Head of caudate nucleus (tissue), 42 donors: ENCODE measurements around the gene AHRR.
A peak's percentile ranks its signal among the peaks of the same experiment; 100 is the strongest.

Experiments used
- DNase-seq, 42 donors: peaks; one replicate each; pipeline versions ENCODE4 v3.0.0 to v3.0.0-alpha.2; 2020 to 2021; ENCODE audit warnings: mixed read lengths in 7 of 42
- intact Hi-C: fragments of 100-400 bp; cut with DNase I; formaldehyde crosslinking; loops from one replicate; pipeline ENCODE4 v1.15.0; 2022

AHRR gene

GRCh38 chr5:464843-465590, 143.5 kb downstream of the AHRR start:
- intact Hi-C loops: no loop called here
- DNase-seq: peak in 11 of 42 donors; percentile 1 to 36 (median 12)

GRCh38 chr5:465591-466403, 144.3 kb downstream of the AHRR start:
- intact Hi-C loops: no loop called here
- peak in 9 of 42 donors; percentile 0 to 38 (median 10) for DNase-seq

- intact Hi-C loops: no loop called here
- DNase-seq: peak in 8 of 42 donors; percentile 3 to 28 (median 14)
Observed at GRCh38 chr5:466661-467310, 145.3 kb downstream of the AHRR start.

- DNase-seq: peak in 5 of 42 donors; percentile 2 to 22 (median 22)
- intact Hi-C loops: no loop called here
Observed at GRCh38 chr5:468401-468800, 146.9 kb downstream of the AHRR start.

DNA sequence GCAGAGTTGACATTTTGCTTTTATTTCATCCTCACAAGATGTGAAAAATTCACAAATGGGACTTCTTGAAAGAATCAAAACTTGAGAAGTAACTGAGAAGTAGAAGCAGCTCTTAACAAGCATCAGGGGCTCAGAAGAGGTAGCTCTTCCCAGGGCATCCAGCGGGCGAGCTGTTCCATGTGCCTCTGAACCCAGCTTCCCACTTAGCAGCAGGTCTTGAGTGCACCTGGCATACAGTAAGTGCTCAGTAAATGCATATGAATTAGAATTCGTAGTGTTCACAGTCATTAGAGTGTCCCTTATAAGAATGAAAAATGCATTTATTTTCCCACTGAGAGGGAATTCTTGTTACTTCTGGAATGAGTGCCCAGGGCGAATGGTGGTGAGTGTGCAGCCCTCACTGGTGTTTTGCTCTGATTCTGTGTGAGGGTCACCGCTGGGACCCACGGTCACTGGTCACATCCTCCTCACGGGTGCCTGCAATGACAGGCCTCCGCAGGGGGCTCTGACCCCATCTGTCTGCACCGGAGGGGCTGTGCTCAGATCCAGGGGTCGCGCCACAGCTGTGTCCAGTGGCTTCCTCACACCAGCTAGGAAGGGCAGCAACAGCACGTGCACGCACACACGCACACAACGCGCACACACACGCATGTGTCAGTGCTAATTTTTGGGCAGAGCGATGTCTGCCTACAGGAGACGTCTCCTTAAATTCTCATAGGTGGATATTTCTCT, 148.4 kb downstream of the AHRR start:
- DNase-seq: peak in 1 of 42 donors; percentile 1
- intact Hi-C loops: loop anchor here (10.0 kb wide), 1 partner anchor 425 kb away; the partner anchor contains the start of genes BRD9 and TRIP13

- intact Hi-C loops: loop anchor here (10.0 kb wide), 1 partner anchor 424 kb away; the partner anchor contains the start of genes BRD9 and TRIP13
- DNase-seq: peak in 3 of 42 donors; percentile 1 to 41 (median 6)
Observed at GRCh38 chr5:470961-471749, 149.6 kb downstream of the AHRR start.

DNA sequence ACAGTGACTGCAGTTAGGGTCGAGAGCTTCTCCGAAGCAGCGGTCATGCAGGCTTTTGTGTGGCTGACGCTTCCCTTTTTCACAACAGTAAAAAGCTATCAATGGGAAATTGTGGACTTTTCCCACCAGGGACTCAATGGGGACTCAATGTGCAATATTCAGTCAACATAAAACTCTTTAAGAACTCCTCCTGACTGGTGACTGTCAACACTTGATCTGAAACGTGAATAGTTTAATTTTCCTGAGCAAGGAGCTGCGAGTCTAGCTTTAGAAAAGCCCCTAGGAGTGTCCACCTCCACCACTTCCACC, 150.2 kb downstream of the AHRR start:
- intact Hi-C loops: loop anchor here (2.0 to 10.0 kb wide), 2 partner anchors 29 to 423 kb away; partner anchors contain the start of genes BRD9, EXOC3 and TRIP13
- no peak for DNase-seq

DNA sequence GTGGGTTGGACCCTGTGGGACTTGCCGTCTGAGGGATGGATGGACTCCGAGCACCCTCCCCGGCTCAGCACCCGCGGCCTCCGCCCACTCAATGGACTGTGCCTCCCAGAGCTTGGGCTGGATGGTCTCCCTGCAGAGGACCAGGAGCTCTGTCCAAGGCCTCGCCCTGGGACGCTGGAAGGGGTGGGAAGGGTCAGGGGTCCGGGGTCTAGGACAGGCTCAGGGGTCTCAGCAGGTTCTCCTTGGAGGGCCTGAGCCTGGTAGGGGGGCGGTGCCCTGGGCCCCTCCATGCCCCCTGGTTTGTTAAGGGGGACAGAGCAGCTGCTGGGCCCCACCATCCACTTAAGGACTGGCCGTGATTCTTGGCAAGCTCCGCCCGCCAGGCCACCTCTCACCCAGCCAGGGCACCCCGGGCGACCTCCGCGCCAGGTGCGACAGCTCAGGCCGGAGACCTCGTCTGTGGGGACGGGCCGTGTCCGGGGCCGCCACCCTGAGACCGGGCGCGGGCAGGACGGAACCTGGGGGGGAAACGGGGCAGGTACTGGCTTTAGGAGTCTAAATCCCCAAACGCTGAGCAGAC, 150.7 kb downstream of the AHRR start:
- intact Hi-C loops: loop anchor here (2.0 to 10.0 kb wide), 2 partner anchors 29 to 423 kb away; partner anchors contain the start of genes BRD9, EXOC3 and TRIP13
- DNase-seq: peak in 13 of 42 donors; percentile 7 to 47 (median 22)

- intact Hi-C loops: loop anchor here (2.0 to 10.0 kb wide), 2 partner anchors 30 to 422 kb away; partner anchors contain the start of genes BRD9, EXOC3 and TRIP13
- peak; percentile 50 to 94 (median 88) for DNase-seq
Observed at GRCh38 chr5:472656-473550, 151.4 kb downstream of the AHRR start.

- intact Hi-C loops: loop anchor here (2.0 to 10.0 kb wide), 2 partner anchors 31 to 421 kb away; partner anchors contain the start of genes BRD9, EXOC3 and TRIP13
- peak in 22 of 42 donors; percentile 9 to 51 (median 23) for DNase-seq
Observed at GRCh38 chr5:473551-474192, 152.2 kb downstream of the AHRR start.

DNA sequence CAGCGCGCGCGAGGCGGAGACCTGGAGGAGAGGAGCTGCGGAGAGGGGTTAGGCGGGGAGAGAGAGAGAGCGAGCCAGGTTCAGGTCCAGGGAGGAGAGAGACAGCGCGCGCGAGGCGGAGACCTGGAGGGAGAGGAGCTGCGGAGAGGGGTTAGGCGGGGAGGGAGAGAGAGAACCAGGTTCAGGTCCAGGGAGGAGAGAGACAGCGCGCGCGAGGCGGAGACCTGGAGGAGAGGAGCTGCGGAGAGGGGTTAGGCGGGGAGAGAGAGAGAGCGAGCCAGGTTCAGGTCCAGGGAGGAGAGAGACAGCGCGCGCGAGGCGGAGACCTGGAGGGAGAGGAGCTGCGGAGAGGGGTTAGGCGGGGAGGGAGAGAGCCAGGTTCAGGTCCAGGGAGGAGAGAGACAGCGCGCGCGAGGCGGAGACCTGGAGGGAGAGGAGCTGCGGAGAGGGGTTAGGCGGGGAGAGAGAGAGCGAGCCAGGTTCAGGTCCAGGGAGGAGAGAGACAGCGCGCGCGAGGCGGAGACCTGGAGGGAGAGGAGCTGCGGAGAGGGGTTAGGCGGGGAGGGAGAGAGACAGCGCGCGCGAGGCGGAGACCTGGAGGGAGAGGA, 152.8 kb downstream of the AHRR start:
- peak in 2 of 42 donors; percentile 1 to 5 for DNase-seq
- intact Hi-C loops: loop anchor here (10.0 kb wide), 1 partner anchor 420 kb away; the partner anchor contains the start of genes BRD9 and TRIP13

DNA sequence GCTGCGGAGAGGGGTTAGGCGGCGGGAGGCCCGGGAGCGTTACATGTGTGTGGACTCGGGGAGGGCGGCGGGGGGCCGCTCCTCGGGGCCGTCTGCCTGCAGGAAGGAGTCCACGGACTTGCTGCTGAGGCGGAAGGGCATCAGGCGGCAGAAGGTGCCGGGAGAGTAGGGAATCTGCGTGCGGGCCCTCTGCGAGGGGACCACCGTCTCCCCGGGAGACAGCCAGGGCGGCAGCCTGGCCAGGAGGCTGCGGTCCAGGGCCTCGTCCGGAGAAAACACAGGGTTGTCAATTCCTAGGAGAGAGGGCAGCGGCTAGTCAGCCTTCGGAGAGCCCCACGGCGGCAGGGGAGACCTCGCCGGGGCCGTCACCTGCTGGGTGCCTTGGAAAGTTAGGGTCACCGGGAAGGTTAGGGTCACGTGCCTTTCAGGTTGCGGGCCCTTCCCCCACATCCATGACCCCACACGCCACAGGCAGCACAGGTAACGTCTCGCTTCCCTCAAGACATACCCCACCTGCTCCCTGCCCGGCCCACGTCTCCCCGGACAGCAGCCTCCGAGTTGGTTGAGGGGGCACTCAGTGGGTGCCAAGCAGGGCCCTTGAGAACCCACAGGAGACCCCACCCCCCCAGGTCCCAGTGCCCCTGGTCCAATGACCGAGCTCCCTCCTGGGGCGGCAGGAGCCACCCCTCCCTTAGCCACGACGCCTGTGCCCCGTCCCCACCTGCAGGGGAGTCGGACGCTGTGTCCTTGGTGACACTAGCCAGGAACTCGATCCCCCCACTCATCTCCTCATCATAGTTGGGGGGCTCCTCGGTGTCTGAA, 153.5 kb downstream of the AHRR start:
- DNase-seq: no peak

GRCh38 chr5:475704-476101, 154.2 kb downstream of the AHRR start:
- intact Hi-C loops: loop anchor here (5.0 to 10.0 kb wide), 2 partner anchors 142 to 419 kb away; partner anchors contain the start of genes BRD9 and TRIP13
- no peak for DNase-seq

More for the DNA sequence above, 153.5 kb downstream of the AHRR start:
- intact Hi-C loops: loop anchor here (5.0 to 10.0 kb wide), 2 partner anchors 142 to 420 kb away; partner anchors contain the start of genes BRD9 and TRIP13
